B cell (primary cell): ENCODE data around the gene TIMM44. TPM values are rescaled to one million over a fixed set of nuclear protein-coding genes. Genes with fewer than 3 reads are reported as not detected.

ENCODE experiments used
- ATAC-seq: fragments of 200-7000 bp; cut with Tn5 transposase; one replicate; pipeline ENCODE4 v1.10.0; 2021; ENCODE audit warnings: low read depth, mild to moderate bottlenecking, moderate number of reproducible peaks, moderate library complexity
- CTCF ChIA-PET: fragments of 350-600 bp; sonication (Branson Sonifier 250); formaldehyde crosslinking; loops from one replicate; lab custom pipeline; 2021; ENCODE audit warnings: antibody characterized with exemption, inconsistent platforms; lab: Charles Lee
- POLR2A ChIA-PET: fragments of 350-600 bp; sonication (Branson Sonifier 250); formaldehyde crosslinking; loops from one replicate; lab custom pipeline; 2021; ENCODE audit warnings: antibody characterized with exemption; lab: Charles Lee
- DNase-seq: peaks from one replicate; pipeline ENCODE4 v3.0.0; 2013
- H2AFZ ChIP-seq: 2 replicates; pipeline ENCODE4 v1.6.1; 2012; ENCODE audit warnings: mild to moderate bottlenecking, low read depth, low read length; ENCODE audit not compliant: insufficient read depth, poor library complexity, severe bottlenecking
- H3K27ac ChIP-seq, 2 donors: 1 replicate in 1 of 2; 2 replicates in 1 of 2; pipeline ENCODE4 v1.5.1; 2012 to 2013; ENCODE audit warnings: low read length in 2 of 2, mild to moderate bottlenecking in 2 of 2, moderate library complexity in 1 of 2
- H3K27me3 ChIP-seq, 4 experiments: fragments of 200-600 bp in 1 of 4; sonication (generic) in 1 of 4; replicated peaks in 1 of 4; 1 replicate in 2 of 4; 2 replicates in 2 of 4; pipeline versions ENCODE4 v1.6.1 to v1.7.0; 2013 to 2016; ENCODE audit warnings: low read length in 3 of 4, mild to moderate bottlenecking in 2 of 4, mixed read lengths in 1 of 4, moderate library complexity in 1 of 4; ENCODE audit not compliant: insufficient read depth in 4 of 4, control insufficient read depth in 3 of 4; ENCODE audit errors: control extremely low read depth in 1 of 4
- H3K36me3 ChIP-seq, 2 experiments: replicated peaks in 1 of 2; 1 replicate in 1 of 2; 2 replicates in 1 of 2; pipeline versions ENCODE4 v1.6.1 to v1.7.1; 2013; ENCODE audit warnings: low read length in 1 of 2; ENCODE audit not compliant: insufficient read depth in 2 of 2, control insufficient read depth in 1 of 2; ENCODE audit errors: control extremely low read depth in 1 of 2, extremely low read depth in 1 of 2
- H3K4me1 ChIP-seq, 2 donors: fragments of 200-600 bp in 1 of 2; sonication (generic) in 1 of 2; 1 replicate in 1 of 2; 2 replicates in 1 of 2; pipeline versions ENCODE4 v1.5.1 to v1.6.1; 2013 to 2017; ENCODE audit warnings: low read length in 2 of 2; ENCODE audit not compliant: control insufficient read depth in 2 of 2, insufficient read depth in 2 of 2
- H3K4me2 ChIP-seq: replicated peaks from 2 replicates; pipeline ENCODE3; 2012; ENCODE audit warnings: mild to moderate bottlenecking, low read depth, low read length; ENCODE audit not compliant: poor library complexity, severe bottlenecking
- H3K4me3 ChIP-seq, 5 experiments: fragments of 200-600 bp in 1 of 5; sonication (generic) in 1 of 5; 1 replicate in 3 of 5; 2 replicates in 2 of 5; pipeline versions ENCODE4 v1.5.1 to v1.7.0; 2011 to 2016; ENCODE audit warnings: low read length in 4 of 5, mild to moderate bottlenecking in 4 of 5, low read depth in 2 of 5, control low read depth in 1 of 5, moderate library complexity in 1 of 5; ENCODE audit not compliant: insufficient read depth in 1 of 5; ENCODE audit errors: control extremely low read depth in 1 of 5, extremely low read depth in 1 of 5
- H3K79me2 ChIP-seq: fragments of 200-600 bp; sonication (generic); one replicate; pipeline ENCODE4 v1.6.0; 2016; ENCODE audit warnings: low read length; ENCODE audit not compliant: control insufficient read depth, insufficient read depth
- H3K9ac ChIP-seq: fragments of 200-600 bp; sonication (generic); 2 replicates; pipeline ENCODE4 v1.6.1; 2017; ENCODE audit warnings: mild to moderate bottlenecking, low read length, moderate library complexity
- H3K9me3 ChIP-seq, 3 donors: one replicate each; pipeline versions ENCODE4 v1.6.1 to v1.7.1; 2013; ENCODE audit warnings: low read length in 2 of 3; ENCODE audit not compliant: control insufficient read depth in 2 of 3, insufficient read depth in 1 of 3; ENCODE audit errors: control extremely low read depth in 1 of 3
- H4K20me1 ChIP-seq: 2 replicates; pipeline ENCODE4 v1.6.0; 2012; ENCODE audit warnings: mild to moderate bottlenecking, low read length; ENCODE audit not compliant: insufficient read depth, control insufficient read depth, poor library complexity, severe bottlenecking
- H3K27ac Mint-ChIP-seq: one replicate; pipeline ENCODE4 v1.8.0; 2021; ENCODE audit warnings: mixed read lengths
- H3K27me3 Mint-ChIP-seq: one replicate; pipeline ENCODE4 v1.8.0; 2021; ENCODE audit warnings: mixed read lengths
- H3K4me1 Mint-ChIP-seq: one replicate; pipeline ENCODE4 v1.8.0; 2021; ENCODE audit warnings: mixed read lengths
- H3K4me3 Mint-ChIP-seq: one replicate; pipeline ENCODE4 v1.8.0; 2021; ENCODE audit warnings: mixed read lengths
- H3K9me3 Mint-ChIP-seq: one replicate; pipeline ENCODE4 v1.8.0; 2022; ENCODE audit warnings: mixed read lengths; ENCODE audit not compliant: insufficient read depth
- EZH2 ChIP-seq: IDR thresholded peaks from 2 replicates; pipeline ENCODE4 v1.6.1; 2012; ENCODE audit warnings: borderline replicate concordance, low read depth, mild to moderate bottlenecking, moderate library complexity, low read length; ENCODE audit not compliant: insufficient read depth, poor library complexity, severe bottlenecking
- WGBS: methylation state at CpG from one replicate; pipeline ENCODE4 v1.1.5; 2013; ENCODE audit warnings: missing lambda C conversion rate; ENCODE audit not compliant: insufficient coverage; 5-methylcytosine and 5-hydroxymethylcytosine counted together
- intact Hi-C: fragments of 100-400 bp; cut with micrococcal nuclease; formaldehyde crosslinking; loops from one replicate; pipeline ENCODE4 v1.10.0; 2022
- polyA plus RNA-seq: library from polyadenylated mRNA; depleted of rRNA; stranded (reverse); fragments of >200 nt; gene quantifications from 2 replicates; pipeline ENCODE4 v1.2.3, GENCODE V29; 2012
- total RNA-seq, 2 donors: library from RNA; stranded (reverse); fragments of 120-200 nt in 1 of 2; gene quantifications; 1 replicate in 1 of 2; 2 replicates in 1 of 2; pipeline versions ENCODE4 v1.2.3 to v1.2.4, GENCODE V29; 2013 to 2022
- TF ChIP-seq, protein P1 (sequence below): fragments of 200-600 bp; IDR thresholded peaks from one replicate; pipeline ENCODE4 v1.8.0; 2022; ENCODE audit warnings: antibody characterized with exemption, mild to moderate bottlenecking

TIMM44 gene
- total and polyA plus RNA-seq, 2 donors (not counting 1 experiment from before 2014, with no cell fraction given) = 48.9 to 66.5 TPM

DNA sequence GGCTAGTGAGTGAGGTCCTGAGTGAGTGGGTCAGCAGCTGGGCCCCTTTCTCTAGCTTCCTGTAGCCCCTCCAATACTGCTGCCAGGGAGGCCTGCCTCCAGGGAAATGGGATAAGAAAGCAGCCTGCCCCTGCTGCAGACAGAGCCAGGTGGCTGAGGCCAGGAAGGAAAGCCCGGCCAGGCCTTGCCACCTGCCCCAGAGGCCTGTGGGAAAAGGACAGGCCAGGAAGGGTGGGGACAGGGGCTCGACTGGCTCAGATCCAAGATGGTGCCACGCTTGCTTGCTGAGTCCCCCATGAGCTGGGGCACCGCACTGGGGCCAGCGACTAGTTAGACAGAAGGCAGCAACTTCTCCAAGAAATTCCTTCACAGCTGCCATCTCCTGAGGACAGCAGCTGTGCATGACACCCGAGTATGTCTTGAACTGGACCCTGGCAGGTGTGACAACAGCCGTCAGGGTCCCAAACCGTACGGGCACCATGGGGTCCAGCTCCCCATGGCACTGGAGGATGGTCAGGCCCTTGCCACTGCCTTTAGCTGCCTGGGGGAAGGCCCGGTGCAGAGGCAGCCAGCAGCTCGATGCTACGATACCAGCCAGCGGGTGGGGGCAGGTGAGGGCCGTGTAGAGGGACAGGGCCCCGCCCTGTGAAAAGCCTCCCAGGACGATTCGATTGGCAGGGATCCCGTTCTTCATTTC, 64.2 kb downstream of the TIMM44 start:
- H3K4me3 Mint-ChIP-seq = no peak overlapping the region
- H2AFZ ChIP-seq = no peak overlapping the region
- H3K9me3 ChIP-seq = peaks cover 0 to 11% (median 0%) of the 10 kb centered on the region in 3 donors
- no peak overlapping the region for H3K27ac Mint-ChIP-seq
- H3K9ac ChIP-seq = no peak overlapping the region
- intact Hi-C loops = no loop called here
- no peaks in the 10 kb centered on the region for H3K4me1 Mint-ChIP-seq
- H3K36me3 ChIP-seq = no peaks in the 10 kb centered on the region
- no peak overlapping the region for H3K27ac ChIP-seq
- H3K4me1 ChIP-seq = peaks cover 6 to 7% of the 10 kb centered on the region in 2 donors
- DNase-seq = no peak
- TF ChIP-seq, protein P1, sequence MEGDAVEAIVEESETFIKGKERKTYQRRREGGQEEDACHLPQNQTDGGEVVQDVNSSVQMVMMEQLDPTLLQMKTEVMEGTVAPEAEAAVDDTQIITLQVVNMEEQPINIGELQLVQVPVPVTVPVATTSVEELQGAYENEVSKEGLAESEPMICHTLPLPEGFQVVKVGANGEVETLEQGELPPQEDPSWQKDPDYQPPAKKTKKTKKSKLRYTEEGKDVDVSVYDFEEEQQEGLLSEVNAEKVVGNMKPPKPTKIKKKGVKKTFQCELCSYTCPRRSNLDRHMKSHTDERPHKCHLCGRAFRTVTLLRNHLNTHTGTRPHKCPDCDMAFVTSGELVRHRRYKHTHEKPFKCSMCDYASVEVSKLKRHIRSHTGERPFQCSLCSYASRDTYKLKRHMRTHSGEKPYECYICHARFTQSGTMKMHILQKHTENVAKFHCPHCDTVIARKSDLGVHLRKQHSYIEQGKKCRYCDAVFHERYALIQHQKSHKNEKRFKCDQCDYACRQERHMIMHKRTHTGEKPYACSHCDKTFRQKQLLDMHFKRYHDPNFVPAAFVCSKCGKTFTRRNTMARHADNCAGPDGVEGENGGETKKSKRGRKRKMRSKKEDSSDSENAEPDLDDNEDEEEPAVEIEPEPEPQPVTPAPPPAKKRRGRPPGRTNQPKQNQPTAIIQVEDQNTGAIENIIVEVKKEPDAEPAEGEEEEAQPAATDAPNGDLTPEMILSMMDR = no peak
- TF ChIP-seq EZH2 = no peak
- H3K27me3 ChIP-seq = peaks cover 0 to 8% (median 3%) of the 10 kb centered on the region in 4 experiments
- H3K79me2 ChIP-seq = no peaks in the 10 kb centered on the region
- H4K20me1 ChIP-seq = no peaks in the 10 kb centered on the region
- peaks cover 7% of the 10 kb centered on the region for H3K27me3 Mint-ChIP-seq
- H3K4me2 ChIP-seq = no peak overlapping the region
- no peak for ATAC-seq
- no peak overlapping the region for H3K4me3 ChIP-seq
- WGBS = 85% methylated on average over 17 of the region's 18 CpGs
- H3K9me3 Mint-ChIP-seq = no peaks in the 10 kb centered on the region
- ChIA-PET CTCF (no interaction called here), POLR2A (no interaction called here)

DNA sequence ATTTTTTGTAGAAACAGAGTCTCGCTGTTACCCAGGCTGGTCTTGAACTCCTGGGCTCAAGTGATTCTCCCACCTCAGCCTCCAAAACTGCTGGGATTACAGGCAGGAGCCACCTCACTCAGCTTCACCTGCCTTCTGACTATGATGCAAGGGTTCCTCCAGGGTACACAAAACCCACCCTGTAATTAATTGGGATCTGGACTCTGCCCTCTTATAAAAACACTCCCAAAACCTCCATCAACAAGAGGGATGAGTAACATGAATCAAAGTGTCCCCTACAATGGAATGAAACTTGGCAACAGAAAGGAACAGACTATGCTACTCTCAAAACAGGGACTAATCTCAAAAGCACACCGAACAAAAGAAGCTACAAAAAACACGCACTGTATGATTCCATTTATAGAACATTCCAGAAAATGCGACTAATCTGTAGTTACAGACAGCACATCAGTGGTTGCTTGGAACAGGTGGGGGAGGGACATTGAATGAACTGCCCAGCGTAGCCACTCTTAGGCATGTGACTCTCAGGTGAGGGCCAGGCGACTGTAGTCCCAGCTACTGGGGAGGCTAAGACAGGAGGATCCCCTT, 66.1 kb downstream of the TIMM44 start:
- no peak overlapping the region for H2AFZ ChIP-seq
- no peaks in the 10 kb centered on the region for H3K36me3 ChIP-seq
- no peaks in the 10 kb centered on the region for H3K79me2 ChIP-seq
- Mint-ChIP-seq H3K27ac (no peak overlapping the region), H3K27me3 (peaks cover 14% of the 10 kb centered on the region), H3K9me3 (no peaks in the 10 kb centered on the region), H3K4me3 (no peak overlapping the region), H3K4me1 (peaks cover 7% of the 10 kb centered on the region)
- H3K27ac ChIP-seq = no peak overlapping the region
- H3K27me3 ChIP-seq = peaks cover 0 to 25% (median 12%) of the 10 kb centered on the region in 4 experiments
- H3K9me3 ChIP-seq = peaks cover 0 to 22% (median 0%) of the 10 kb centered on the region in 3 donors
- no peak for ATAC-seq
- H3K9ac ChIP-seq = no peak overlapping the region
- CTCF ChIA-PET = interaction anchor here (1.2 to 1.4 kb wide), 2 partner anchors 8 to 13 kb away, joined by 3 read pairs; no protein-coding TSS in a partner anchor
- POLR2A ChIA-PET = no interaction called here
- TF ChIP-seq EZH2 = no peak
- TF ChIP-seq, protein P1 = no peak
- whole genome bisulfite sequencing = 67% methylated on average over 1 of the region's 6 CpGs
- no peaks in the 10 kb centered on the region for H4K20me1 ChIP-seq
- peaks cover 12 to 21% of the 10 kb centered on the region in 2 donors for H3K4me1 ChIP-seq
- no peak for DNase-seq
- intact Hi-C loops = no loop called here
- H3K4me2 ChIP-seq = no peak overlapping the region
- H3K4me3 ChIP-seq = no peak overlapping the region
